Right lung (tissue), 5 donors: ENCODE results near the gene AQP6. TPM values are rescaled to one million over a fixed set of nuclear protein-coding genes. Genes with fewer than 3 reads are reported as not detected.

Experiments used
- DNase-seq, 2 donors: peaks; one replicate each; pipeline ENCODE4 v3.0.0-alpha.2; 2013
- polyA plus RNA-seq, 5 donors: library from polyadenylated mRNA; unstranded; fragments of 120-200 nt; gene quantifications; one replicate each; pipeline versions ENCODE4 v1.2.1 to v1.2.3, GENCODE V29; 2013; ENCODE audit warnings: inconsistent platforms in 1 of 5, low replicate concordance in 1 of 5; ENCODE audit not compliant: insufficient read length in 5 of 5, insufficient read depth in 1 of 5

Gene AQP6
- polyA plus RNA-seq, 5 donors: 0.22 to 0.45 (median 0.29) TPM

GRCh38 chr12:49942921-49943624 is 29.7 kb upstream of the AQP6 start:
- DNase-seq: no peak

- DNase-seq: no peak
Observed at GRCh38 chr12:49943625-49943960, 29.2 kb upstream of the AQP6 start.

GRCh38 chr12:49944046-49944445 is 28.7 kb upstream of the AQP6 start:
- no peak for DNase-seq

- DNase-seq: no peak
Observed at GRCh38 chr12:49944718-49945117, 28.0 kb upstream of the AQP6 start.

DNA sequence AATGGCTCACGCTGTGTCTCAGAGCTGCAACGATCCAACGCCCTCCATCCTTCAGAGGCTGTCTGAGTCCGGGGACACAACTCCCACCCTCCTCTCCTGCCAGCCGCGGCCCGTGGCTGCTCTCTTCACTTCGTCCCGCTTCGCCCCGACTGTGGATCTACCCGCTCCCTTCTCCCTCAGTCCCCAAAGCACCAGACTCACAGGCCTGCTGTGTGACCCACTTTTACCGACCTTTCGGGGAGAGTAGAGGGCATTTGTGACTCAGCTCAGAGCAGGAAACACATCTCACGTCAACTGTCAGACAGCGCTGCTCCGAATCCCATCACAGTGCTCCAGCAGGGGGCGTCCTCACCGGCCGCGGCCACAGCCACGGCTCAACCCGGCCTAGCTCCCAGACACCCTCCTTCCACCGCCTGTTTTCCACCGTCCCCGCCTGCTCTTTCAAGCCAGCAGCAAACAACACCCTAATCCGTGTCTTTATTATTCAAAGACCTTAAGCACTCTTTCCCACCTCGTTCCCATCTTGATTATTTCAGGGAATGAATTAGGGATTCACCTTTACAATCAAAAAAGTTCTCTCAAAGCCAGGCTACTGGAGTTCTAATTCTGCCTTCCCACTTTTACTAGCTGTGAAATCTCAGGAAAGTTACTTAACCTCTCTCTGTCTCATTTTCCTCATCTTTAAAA is 27.2 kb upstream of the AQP6 start:
- DNase-seq: peak; percentile 59 to 71

- DNase-seq: no peak
Observed at GRCh38 chr12:49946086-49946485, 26.7 kb upstream of the AQP6 start.

GRCh38 chr12:49946497-49946896 is 26.2 kb upstream of the AQP6 start:
- no peak for DNase-seq

GRCh38 chr12:49947593-49948226 is 25.0 kb upstream of the AQP6 start:
- DNase-seq: no peak

GRCh38 chr12:49948866-49949845 is 23.6 kb upstream of the AQP6 start:
- DNase-seq: no peak

DNA sequence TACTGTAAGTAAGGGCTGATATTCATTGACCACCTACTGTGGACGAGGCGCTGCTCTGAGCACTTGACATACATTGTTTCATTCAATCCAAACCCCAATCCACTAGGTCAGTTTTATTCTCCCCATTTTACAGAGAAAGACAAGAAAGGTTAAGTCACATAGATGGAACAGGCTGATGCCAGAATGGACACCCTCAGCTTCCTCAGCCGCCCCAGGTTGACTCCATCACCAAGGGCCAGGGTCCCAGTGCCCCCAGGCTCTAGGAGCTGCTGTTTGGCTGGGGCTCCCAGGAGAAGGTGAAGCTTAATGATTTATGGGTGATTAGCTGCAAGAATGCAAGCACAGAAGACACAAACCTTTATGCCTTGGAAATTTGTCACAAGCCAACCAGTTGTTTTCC is 22.9 kb upstream of the AQP6 start:
- no peak for DNase-seq

GRCh38 chr12:49950273-49951251 is 22.2 kb upstream of the AQP6 start, which contains the start of gene AQP2:
AQP2 (plus strand) TSS chr12:49950737; CDS start chr12:49950831, 94 bp downstream.
- no peak for DNase-seq

DNA sequence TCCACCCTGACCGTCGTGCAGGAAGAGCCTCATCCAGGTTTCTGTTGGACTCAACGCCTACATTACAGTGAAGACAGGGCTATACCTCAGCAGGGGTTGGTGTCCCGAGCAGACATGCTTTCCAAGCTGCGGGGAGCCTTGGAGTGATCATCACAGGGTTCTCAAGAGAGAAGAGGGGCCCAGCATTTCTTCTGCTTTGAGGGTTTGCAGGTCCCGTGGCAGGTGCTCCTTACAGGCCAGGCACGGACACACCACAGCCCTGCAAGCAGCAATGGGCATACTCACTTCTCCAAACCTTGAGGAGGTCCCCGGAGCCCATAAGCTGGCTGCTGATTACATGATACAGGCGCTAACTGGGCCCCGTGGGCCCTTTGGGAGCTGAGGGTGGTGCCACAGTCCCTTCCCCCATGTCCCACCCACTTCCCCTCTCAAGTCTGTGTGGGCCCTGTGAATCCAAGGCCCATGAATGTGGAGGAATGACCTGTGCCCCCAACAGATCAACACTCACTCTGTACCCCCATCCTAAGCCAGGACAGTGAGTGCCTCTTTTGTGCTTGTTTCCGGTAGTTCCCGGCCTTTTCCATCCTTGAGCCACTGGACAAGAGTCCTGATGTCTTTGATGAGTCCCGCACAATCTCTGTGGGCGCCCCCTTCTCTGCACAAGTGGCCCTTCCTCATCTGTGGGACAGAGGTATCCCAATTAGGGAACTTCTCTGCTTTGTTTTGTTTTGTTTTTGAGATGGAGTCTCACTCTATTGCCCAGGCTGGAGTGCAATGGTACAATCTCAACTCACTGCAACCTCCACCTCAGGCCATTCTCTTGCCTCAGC is 21.1 kb upstream of the AQP6 start:
- no peak for DNase-seq

GRCh38 chr12:49952391-49953055 is 20.2 kb upstream of the AQP6 start:
- DNase-seq: no peak

DNA sequence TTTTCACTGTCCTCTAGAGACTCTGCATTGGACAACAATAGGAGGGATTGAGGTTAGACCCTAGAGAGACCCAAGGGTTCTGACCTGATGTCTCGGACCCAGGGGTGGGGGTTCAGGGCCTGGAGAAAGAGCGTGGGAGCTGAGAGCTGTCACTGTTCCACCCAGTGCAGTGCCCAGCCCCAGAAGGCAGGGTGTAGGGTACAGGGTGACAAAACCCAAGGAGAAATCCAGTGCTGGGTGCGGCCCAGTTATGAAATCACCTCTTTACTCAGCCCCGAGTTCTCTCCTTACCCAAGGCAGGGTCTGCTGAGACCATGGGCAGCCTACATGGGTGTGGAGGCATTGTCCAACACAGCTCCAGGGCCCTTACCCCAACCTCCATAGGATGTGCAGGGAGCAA is 19.6 kb upstream of the AQP6 start:
- no peak for DNase-seq

GRCh38 chr12:49953961-49954846 is 18.5 kb upstream of the AQP6 start:
- no peak for DNase-seq

DNA sequence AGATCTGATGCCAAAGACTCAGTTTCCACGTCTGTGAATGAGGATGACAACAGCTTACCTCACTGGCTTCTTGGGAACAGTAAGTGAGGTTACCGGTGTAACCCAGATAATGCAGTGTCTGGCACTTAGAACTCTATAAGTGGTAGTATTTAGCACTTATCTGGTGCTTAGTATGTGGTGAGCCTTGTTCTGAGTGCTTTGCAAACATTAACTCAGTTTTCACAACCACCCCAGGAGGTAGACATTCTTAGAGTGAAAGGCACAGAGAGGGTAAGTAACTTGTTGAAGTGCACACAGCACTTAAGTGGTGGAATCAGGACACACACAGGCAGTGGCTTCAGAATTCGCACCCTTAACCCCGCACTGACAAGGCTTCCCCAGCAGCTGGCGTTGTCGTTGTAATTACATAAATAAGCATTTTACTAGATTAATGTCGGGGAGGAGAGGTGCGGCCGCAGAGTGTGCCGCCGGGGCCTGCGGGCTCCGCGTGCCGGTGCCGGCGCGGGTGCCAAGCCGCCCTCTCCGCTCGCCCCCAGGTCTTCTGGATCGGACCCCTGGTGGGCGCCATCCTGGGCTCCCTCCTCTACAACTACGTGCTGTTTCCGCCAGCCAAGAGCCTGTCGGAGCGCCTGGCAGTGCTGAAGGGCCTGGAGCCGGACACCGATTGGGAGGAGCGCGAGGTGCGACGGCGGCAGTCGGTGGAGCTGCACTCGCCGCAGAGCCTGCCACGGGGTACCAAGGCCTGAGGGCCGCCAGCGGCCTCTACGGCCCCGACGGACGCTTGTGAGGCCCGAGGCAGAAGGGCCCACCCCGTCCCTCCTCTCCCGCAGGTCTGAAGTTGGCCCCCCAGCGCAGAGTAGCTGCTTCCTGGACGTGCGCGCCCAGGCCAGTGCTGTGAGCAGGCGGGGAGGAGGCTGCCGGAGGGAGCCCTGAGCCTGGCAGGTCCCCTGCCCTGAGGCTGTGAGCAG is 17.6 kb upstream of the AQP6 start:
- no peak for DNase-seq
